ENCODE data around the gene GFPT1.
"Not testable (repeated sequence)": the region's sequence is repeated elsewhere in the genome, so short reads cannot be mapped to it uniquely, and the experiment has no call there.

Gene GFPT1

DNA sequence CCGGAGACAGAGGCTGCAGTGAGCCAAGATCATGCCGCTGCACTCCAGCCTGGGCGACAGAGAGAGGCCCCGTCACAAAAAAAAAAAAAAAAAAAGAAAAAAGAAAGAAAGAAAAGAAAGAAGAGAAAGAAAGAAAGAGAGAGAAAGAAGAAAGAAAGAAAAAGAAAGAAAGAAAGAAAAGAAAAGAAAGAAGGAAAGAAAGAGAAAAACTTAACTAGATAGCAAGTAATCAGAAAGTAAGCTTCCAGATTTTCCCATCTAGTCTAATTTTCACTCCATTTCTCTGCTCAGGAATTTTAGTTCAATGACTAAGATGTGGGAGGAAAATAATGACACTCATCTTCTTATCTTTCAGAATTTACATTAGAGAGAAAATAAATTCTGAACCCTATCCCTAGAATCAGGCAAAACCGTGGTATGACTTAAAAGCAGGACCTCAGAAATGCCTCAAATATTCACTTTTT is 2.4 kb downstream of the GFPT1 start:
- DNase-seq (ENCODE audit: low read depth in 2 of 3, low spot score in 2 of 3) = no peak

DNA sequence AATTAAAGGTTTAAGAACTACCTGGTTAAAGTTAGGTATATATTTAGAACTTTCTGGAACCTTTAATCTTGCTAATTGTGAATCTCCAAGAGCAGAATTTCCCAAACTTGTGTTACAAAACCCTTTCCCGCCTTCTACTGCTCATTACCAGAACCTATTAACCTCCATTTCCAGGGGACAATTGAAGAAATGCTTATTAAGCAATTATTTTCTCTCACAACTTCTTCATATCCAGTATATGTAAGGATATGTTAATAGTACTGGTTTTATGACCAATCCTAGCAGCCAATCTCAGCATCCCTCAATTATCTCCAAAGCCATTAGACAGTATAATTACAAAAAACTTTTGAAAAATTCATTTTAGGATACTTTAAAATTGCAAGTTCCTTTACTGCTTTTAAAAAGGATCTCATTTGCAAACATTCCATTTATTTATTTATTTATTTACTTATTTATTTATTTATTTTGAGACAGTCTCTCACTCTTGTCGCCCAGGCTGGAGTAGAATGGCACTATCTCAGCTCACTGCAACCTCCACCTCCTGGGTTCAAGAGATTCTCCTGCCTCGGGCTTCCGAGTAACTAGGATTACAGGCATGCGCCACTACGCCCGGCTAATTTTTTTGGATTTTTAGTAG is 3.7 kb downstream of the GFPT1 start:
- no peak for DNase-seq (ENCODE audit: low read depth in 2 of 3, low spot score in 2 of 3)

DNA sequence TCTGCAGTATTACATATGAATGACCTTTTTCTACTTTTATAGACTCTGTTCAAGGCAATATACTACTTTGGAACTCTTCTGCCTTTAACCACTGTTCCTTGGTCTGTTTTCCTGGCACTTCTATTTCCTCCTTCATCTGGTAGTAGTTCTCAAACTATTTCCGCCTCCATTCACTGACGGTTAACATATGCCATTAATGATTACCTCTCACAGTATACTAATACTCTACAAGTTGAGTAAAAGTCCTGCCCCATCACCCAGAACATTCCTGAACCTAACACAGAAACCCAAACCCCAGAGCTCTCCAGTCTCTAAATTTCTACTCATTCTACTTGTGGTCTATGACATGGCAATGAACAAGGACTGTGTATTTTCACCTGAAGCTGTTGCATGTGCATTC is 4.5 kb downstream of the GFPT1 start:
- no peak for DNase-seq (ENCODE audit: low read depth in 2 of 3, low spot score in 2 of 3)

DNA sequence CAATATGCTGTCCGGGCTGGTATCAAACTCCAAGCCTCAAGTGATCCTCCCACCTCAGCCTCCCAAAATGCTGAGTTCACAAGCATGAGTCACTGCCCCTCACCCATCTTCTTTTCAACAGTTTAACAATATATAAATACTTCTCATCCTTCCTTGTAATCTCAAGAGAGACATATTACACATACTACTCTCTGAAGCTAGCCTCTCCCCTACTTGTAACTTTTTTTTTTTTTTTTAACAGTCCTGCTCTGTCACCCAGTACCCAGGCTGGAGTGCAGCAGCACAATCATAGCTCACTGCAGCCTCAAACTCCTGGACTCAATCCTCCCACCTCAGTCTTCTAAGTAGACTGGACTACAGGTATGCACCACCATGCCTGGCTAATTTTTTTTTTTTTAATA is 5.7 kb downstream of the GFPT1 start:
- no peak for DNase-seq (ENCODE audit: low read depth in 2 of 3, low spot score in 2 of 3)

DNA sequence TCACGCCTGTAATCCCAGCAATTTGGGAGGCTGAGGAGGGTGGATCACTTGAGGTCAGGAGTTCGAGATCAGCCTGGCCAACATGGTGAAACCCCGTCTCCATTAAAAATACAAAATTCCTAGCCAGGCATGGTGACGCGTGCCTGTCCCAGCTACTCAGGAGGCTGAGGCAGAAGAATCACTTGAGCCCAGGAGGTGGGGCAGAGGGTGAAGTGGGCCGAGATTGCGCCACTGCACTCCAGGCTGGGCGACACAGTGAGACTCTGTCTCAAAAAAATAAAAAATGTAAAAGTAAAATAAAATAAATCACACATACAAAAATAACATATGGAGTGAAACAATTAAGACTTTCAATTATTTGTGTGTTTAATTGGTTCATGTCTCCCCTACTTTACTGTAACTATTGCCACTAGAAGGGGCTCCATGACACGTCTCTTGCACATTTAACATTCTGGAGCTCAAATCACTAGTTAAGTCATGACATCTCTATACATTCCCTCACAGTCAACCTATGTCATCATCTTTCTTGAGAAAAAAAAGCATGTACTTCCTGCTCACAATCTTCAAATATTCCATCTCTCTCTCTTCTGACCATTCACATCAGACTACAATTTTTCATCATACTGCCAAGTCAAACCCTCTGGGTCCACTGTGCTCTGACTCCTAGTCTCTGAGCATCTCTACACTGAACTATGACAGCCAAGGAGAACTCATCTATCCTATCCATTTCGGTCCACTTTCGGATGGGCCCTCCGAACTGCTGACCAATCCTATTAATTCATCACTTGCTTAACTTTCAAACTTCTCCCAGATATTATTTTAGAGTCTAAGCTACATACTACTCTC is 6.7 kb downstream of the GFPT1 start:
- DNase-seq (ENCODE audit: low read depth in 2 of 3, low spot score in 2 of 3) = no peak

DNA sequence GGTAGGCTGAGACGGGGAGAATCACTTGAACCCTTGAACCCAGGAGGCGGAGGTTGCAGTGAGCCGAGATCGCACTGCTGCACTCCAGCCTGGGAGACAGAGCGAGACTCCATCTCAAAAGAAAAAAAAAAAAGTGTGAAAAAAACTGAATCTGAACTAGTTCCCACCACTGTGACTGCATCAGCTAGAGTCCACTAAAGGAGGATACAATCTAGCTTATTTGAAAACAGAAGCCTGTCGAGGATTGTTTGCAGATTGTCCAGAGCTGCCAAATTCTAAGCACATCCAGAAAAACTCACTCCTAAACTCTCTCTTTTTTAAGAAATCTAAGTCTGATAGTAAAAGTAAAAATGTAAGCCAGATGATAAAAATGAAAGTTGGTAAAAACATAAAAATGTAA is 10.6 kb downstream of the GFPT1 start:
- DNase-seq (ENCODE audit: low read depth in 2 of 3, low spot score in 2 of 3) = no peak

DNA sequence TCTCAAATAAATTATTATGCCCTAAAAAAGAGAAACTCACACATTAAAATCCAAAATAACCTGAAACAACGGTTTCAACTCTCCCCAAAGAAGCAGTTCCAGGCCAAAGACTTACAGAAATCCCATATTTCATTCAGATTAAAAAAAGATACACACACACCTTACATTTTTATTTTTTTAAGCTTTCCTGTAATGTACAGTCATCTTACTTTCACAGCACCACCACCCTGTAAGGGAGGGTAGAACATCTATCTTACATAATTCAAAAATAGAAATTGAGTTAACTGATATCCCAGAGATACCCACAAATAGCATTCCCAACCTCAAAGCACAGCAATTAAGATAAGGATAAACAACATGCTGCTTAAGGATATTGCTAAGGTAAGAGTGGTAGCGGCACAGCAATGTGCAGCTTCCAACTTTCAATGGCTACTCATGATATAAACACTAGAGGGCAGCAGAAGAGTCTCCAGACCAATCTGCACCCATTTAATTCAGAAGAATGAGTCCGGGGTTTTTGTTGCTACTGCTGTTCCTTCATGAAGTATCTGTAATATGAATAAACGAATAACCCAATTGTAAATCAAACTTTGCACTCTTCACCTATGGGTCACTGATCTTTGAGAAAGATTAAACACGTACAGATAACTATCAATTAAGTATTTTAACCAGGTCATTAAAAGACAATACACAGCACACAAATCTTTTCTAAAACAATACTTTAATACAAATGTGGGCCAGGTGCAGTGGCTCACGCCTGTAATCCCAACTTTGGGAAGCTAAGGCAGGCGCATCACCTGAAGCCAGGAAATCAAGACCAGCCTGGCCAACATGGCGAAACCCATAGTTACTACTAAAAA is 11.3 kb downstream of the GFPT1 start:
- DNase-seq (ENCODE audit: low read depth in 2 of 3, low spot score in 2 of 3) = no peak

DNA sequence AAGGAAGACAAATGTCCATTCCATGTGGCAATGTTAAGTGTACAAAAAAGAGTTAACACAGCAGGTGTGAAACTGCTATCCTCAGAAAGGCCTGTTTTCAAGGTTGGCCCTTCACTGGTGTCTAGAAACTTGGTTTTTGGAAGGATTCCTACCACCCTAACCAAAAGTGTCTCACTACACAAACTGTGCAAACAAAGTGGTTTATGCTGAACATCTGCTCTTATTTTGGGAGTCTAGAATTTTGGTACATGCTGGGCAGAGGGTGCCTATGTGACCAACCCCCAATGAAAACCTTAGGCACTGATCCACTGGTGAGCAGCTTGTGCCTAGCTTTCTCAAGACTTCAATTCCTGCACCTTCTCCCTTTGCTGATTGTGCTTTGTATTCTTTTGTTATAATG is 14.3 kb downstream of the GFPT1 start:
- DNase-seq (ENCODE audit: low read depth in 2 of 3, low spot score in 2 of 3) = no peak

DNA sequence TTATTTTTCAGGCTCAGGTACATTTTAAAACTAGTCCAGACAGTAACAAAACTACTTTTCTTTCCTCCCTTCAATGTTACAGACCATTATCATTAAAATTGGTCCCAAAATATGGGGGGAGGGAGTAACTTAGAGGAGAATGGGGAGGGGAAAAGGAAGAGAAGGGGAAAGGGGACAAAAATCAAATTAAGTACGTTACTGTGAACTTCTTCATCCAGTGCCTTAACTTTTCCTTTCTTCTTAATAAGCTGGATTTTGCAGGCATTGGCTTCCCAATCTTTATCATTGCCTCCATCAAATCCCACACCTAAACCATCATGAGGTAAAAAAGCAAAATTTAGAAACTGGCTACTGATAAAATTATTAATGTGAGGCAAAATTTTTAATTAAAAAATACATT is 17.2 kb downstream of the GFPT1 start:
- DNase-seq (ENCODE audit: low read depth in 2 of 3, low spot score in 2 of 3) = no peak

DNA sequence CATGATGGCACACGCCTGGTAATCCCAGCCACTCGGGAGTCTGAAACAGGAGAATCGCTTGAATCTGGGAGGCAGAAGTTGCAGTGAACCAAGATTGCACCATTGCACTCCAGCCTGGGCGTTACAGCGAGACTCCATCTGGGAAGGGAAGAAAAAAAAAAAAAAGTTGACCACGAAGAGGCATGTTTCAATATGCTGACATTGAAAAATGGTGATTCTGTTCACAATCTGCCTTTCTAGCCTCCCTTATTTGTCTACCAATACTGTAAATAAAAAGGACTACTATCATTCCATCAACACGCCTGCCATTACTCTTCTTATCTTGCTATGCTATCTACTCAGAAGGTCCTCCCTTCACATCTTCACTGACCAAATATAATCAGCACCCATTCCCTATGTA is 18.4 kb downstream of the GFPT1 start:
- DNase-seq (ENCODE audit: low read depth in 2 of 3, low spot score in 2 of 3) = no peak

DNA sequence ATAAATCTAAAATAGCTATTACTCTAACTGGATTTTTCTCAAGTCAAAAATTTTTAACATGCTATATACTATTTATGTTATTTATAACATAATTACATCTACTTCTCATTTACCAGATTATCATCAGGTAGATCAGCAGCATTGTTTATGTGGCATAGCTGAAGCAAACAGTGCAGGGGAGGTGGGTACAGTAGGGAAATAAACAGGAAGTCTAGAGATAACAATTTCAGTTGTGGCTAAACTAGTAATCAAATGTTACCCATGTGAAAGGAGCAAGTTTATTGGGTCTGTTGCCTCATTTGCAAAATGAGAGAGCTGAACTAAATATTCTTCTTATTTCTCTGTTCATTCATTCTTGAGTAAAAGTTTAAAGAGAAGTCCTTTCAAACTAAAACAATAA is 27.7 kb downstream of the GFPT1 start:
- no peak for DNase-seq (ENCODE audit: low read depth in 2 of 3, low spot score in 2 of 3)

DNA sequence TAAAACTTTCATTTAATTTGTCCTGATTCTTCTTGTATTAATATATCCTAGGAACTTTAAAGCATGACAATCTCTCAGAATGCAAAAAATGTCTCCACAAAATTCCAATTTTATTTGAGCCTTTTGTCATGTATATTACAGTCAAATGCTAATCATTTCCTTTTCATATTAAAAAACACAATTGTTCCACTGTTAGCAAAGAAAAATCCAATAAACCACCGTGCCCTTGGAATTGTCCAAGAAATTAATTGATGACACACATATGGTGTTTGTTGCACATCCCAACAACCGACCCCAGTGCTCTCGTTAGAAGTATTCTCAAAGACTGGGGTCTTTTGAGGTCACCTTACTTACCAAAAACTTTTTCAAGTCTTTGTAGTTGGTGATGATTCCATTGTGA is 28.1 kb downstream of the GFPT1 start:
- DNase-seq (ENCODE audit: low read depth in 2 of 3, low spot score in 2 of 3) = no peak

DNA sequence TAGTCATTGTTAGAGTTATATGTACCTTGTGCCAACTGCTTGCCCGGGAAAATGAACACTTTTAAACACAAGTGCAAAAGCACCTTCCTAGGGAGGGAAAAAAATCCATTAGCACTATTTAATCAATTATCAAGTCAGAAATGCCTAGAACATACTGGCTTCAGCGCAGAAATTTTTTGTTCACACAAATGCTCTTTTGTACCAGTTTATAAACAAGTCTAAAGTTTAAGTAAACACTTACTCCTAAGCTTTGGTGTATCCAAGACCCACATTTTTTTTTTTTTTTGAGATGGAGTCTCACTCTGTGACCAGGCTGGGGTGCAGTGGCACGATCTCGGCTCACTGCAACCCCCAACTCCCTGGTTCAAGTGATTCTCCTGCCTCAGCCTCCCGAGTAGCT is 30.6 kb downstream of the GFPT1 start:
- no peak for DNase-seq (ENCODE audit: low read depth in 2 of 3, low spot score in 2 of 3)

DNA sequence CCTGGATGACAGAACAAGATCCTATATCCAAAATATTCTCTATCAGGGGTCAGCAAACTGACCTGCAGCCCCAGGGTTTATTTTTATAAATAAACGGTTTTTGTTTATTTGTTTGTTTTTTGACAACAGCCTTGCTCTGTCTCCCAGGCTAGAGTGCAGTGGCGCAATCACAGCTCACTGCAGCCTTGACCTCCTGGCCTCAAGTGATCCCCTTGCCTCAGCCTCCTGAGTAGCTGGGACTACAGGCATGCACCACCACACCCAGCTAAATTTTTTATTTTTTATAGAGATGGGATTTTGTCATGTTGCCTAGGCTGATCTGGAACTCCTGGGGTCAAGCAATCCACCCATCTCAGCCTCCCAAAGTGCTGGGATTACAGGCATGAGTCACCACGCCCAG is 32.1 kb downstream of the GFPT1 start:
- DNase-seq (ENCODE audit: low read depth in 2 of 3, low spot score in 2 of 3) = not testable (repeated sequence)

DNA sequence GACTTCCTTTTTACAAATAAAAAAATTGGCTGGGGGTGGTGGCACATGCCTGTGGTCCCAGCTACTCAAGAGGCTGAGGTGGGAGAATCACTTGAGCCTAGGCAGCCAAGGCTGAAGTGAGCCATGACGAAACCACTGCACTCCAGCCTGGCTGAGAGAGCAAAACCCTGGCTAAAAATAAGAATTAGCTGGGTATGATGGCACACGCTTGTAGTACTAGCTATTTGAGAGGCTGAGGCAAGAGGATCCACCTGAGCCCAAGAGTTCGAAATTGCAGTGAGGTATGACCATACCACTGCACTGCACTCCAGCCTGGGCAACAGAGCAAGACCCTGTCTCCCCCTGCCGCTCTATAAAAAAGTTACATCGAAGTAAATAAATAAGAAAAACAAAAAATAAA is 33.7 kb downstream of the GFPT1 start:
- DNase-seq (ENCODE audit: low read depth in 2 of 3, low spot score in 2 of 3) = no peak

DNA sequence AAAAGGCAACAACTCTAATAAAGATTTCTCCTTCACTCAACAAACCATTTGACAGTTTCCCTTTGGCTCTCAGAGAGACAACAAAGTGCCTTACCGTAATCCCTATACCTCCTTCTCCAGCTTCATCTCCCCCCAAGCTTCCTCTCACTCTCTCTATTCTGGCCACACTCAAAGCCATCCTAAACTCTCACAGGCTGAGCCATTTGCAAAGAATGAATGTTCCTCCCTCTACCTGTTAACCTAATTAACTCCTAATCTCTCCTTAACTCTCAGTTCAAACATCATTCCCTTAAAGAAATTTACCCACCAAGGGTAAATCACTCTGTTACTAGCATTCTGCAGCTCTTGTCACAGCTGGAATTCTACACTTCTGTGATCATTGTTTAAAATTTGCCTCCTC is 38.2 kb downstream of the GFPT1 start:
- no peak for DNase-seq (ENCODE audit: low read depth in 2 of 3, low spot score in 2 of 3)

DNA sequence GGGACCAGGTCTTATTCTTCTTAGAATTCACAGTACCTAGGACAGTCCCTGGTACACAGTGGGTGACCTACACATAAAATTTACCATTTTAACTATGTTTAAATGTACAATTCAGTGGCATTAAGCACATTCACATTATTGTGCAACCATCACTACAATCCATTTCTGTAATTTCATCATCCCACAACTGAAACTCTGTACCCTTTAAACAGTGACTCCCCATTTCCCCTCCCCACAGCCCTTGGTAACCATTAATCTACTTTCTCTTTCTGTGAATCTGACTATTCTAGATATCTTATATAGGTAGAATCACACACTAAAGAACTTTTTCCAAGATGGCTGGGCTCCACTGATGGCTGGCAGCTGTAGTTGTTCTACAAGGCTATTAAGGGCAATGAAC is 41.6 kb downstream of the GFPT1 start:
- no peak for DNase-seq (ENCODE audit: low read depth in 2 of 3, low spot score in 2 of 3)

DNA sequence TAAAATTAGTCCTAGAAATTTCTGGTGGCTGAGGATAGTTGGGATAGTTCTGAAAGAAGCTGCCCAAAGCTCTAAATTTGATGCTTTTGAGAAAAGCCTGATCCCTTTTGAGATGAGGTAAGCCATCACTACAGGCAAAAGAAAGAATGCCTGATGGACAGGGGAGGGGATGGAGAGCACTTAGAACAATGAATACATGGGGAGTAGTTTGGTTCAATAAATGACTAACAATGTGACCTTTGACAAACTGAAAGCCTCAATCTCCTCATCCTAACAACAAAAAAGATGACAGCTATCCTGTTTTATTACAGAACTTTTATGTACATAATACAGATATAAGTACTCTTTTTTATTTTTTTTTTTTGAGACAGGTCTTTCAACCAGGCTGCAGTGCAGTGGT is 42.7 kb downstream of the GFPT1 start:
- no peak for DNase-seq (ENCODE audit: low read depth in 2 of 3, low spot score in 2 of 3)

DNA sequence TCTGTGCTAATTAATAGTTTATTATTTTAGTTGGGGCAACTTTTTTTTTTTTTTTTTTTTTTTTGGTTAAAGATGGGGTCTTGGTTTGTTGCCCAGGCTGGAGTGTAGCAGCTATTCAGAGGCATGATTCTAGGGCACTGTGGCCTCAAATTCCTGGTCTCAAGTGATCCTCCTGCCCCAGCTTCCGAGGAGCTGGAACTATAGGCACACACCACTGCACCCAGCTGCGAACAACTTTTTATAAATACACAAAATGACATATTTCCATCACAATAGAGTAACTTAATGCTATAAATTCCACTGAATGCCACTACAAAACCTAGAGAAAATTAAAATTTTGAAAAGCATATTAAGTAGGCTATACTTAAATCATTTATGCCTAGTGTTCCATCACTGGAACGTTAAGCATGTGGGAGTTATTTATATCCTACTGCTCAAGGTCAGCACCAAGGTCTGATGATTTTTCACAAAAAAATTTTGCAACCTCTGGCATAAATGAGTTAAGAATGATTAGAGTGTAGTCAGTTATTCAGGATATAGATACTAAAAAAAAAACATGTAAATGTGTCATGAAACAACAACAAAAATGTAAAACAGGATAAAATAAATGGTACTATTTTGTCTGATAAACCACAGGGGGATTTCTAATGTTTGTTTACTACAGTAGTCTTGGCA is 46.8 kb downstream of the GFPT1 start:
- no peak for DNase-seq (ENCODE audit: low read depth in 2 of 3, low spot score in 2 of 3)

DNA sequence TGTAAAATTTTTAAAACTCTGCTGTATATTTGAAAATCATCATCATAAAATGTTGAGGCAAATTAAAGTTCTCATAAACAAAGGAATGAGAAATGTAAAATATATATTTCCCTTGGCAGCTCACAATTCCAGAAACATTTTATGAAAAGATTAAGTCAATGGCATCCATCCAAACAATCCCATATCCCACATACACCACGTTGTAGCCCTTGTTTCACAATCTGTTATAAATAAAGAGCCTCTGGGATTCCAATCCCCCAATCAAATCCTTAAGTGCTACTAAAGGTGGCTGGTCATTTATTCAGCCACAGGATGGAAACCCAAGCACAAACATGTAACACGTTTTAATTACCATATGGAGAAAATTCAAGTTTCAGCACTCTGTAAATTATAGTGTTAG is 51.7 kb downstream of the GFPT1 start:
- no peak for DNase-seq (ENCODE audit: low read depth in 2 of 3, low spot score in 2 of 3)

DNA sequence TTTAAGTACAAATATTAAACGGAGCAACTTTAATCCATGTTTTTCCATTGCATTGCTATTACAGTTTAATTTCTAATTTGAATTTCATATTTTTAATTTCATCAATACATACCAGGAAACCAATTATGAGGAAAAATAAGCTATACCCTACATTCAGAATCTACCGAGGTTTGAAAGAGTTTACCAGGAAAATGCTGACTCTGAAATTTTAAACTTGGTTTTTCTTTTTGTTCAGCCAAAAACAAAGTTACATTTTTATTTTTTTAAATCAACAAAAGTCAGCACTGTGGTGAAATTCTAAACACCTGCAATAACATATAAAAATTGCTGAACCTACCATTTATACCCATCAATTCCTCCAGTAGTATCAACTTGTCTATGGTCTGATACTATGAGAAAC is 53.7 kb downstream of the GFPT1 start:
- no peak for DNase-seq (ENCODE audit: low read depth in 2 of 3, low spot score in 2 of 3)
